Dermis microvascular lymphatic vessel endothelial cell (primary cell): ENCODE results near the gene SYT5. TPM values are rescaled to one million over a fixed set of nuclear protein-coding genes. Genes with fewer than 3 reads are reported as not detected.
"Not testable (repeated sequence)": the region's sequence is repeated elsewhere in the genome, so short reads cannot be mapped to it uniquely, and the experiment has no call there.

Source experiments
- DNase-seq, 2 donors: peaks; one replicate each; pipeline versions ENCODE4 v3.0.0 to v3.0.0-alpha.2; 2010; ENCODE audit warnings: low read depth in 2 of 2
- total RNA-seq: library from RNA; depleted of rRNA; stranded (reverse); fragments of >200 nt; gene quantifications from 2 replicates; pipeline ENCODE4 v1.2.1, GENCODE V29; 2014

The SYT5 gene
- under 0.01 TPM in 1 of 2 replicates, not detected in the other for total RNA-seq

- peak in 1 of 2 donors; percentile 25 for DNase-seq
Measured at GRCh38 chr19:55179606-55180484, at the start of gene SYT5. SYT5 (minus strand) TSS chr19:55180289; CDS start chr19:55179041, 1,248 bp downstream.

- DNase-seq = no peak
Measured at GRCh38 chr19:55229789-55230182, 49.7 kb upstream of the SYT5 start.

GRCh38 chr19:55229145-55229788 is 49.2 kb upstream of the SYT5 start:
- no peak for DNase-seq

GRCh38 chr19:55228403-55229031 is 48.4 kb upstream of the SYT5 start, which contains the start of gene TMEM86B:
TMEM86B (minus strand) TSS chr19:55228763; CDS start chr19:55228741, 22 bp downstream.
- no peak for DNase-seq

- DNase-seq = no peak
Measured at GRCh38 chr19:55228015-55228391, 47.9 kb upstream of the SYT5 start.

GRCh38 chr19:55227241-55228014 is 47.3 kb upstream of the SYT5 start:
- DNase-seq = no peak

GRCh38 chr19:55226788-55227187 is 46.7 kb upstream of the SYT5 start:
- no peak for DNase-seq

- no peak for DNase-seq
Measured at GRCh38 chr19:55226273-55226672, 46.2 kb upstream of the SYT5 start.

GRCh38 chr19:55225415-55225958 is 45.4 kb upstream of the SYT5 start:
- no peak for DNase-seq

GRCh38 chr19:55224679-55225414 is 44.8 kb upstream of the SYT5 start:
- not testable (repeated sequence) for DNase-seq

GRCh38 chr19:55224038-55224665 is 44.1 kb upstream of the SYT5 start:
- no peak for DNase-seq

GRCh38 chr19:55223291-55224037 is 43.4 kb upstream of the SYT5 start:
- no peak for DNase-seq

- no peak for DNase-seq
Measured at GRCh38 chr19:55220525-55220924, 40.4 kb upstream of the SYT5 start.

GRCh38 chr19:55216461-55217198 is 36.5 kb upstream of the SYT5 start:
- DNase-seq = peak; percentile 92 to 98

GRCh38 chr19:55213547-55213946 is 33.5 kb upstream of the SYT5 start:
- DNase-seq = no peak

- DNase-seq = peak in 1 of 2 donors; percentile 27
Measured at GRCh38 chr19:55212447-55212846, 32.4 kb upstream of the SYT5 start.

- peak in 1 of 2 donors; percentile 70 for DNase-seq
Measured at GRCh38 chr19:55209693-55210472, 29.8 kb upstream of the SYT5 start.
